ENCODE data around the gene FREM1.

FREM1 gene

DNA sequence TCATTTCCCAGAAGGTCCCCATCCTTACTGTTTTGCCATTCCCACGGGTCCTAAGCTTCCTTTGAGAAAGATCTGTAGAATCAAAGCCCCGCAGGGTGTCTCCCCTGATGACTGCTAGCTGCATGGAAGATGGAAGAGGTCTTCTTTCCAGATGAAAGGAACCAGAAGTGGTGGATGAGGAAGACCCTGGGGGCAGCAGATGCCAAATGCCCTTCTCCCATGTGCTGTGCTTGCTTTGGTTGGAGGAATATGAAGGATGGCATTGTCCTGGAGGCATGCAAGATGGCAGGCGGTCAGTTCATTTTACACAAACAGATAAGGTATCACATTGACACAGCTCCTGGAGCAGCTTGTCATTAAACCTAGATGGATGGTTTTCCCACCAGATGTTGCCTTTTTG is 161.9 kb downstream of the FREM1 start:
- DNase-seq: no peak

DNA sequence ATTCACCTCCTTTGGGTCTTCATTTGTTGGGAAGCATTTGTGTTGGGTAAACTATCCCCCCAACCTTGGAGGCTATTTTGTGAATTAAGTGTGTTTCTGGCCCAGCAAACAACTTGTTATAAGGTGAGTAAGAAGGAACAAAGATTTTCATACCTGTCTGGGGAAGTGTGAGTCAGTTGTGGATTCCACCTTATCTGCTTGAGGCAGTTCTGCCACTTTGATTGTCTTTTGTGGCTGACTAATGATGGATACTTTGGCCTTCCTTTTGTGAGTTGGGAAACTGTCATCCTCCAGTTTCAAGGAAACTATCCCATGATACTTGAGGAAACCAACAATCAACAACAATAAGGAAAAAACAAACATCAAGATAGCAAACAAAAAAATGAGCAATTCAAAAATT is 163.1 kb downstream of the FREM1 start:
- no peak for DNase-seq

- no peak for DNase-seq
These were observed 163.6 kb downstream of the FREM1 start for GRCh38 chr9:14746626-14747025.

GRCh38 chr9:14744768-14745167 is 165.5 kb downstream of the FREM1 start:
- no peak for DNase-seq

DNA sequence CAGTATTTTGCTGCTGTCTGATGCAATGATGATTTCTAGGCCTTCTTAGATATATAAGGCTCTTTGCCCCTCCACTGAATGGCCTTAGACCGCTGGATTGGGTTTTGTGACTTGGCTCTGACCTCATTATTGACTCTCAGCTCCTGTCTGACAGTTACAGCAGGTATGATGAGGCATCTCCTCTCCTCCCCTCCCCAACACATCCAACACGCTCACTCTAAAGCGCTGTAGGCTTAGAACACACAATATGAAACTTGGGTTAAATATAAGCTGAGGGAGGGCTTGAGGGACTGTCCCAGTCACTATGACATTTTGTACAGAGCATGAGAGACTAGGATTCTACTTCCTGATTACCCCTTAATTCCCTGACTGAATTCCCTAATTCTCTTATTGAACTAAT is 168.9 kb downstream of the FREM1 start:
- DNase-seq: no peak

- DNase-seq: no peak
These were observed 177.1 kb downstream of the FREM1 start for GRCh38 chr9:14733133-14733532.

DNA sequence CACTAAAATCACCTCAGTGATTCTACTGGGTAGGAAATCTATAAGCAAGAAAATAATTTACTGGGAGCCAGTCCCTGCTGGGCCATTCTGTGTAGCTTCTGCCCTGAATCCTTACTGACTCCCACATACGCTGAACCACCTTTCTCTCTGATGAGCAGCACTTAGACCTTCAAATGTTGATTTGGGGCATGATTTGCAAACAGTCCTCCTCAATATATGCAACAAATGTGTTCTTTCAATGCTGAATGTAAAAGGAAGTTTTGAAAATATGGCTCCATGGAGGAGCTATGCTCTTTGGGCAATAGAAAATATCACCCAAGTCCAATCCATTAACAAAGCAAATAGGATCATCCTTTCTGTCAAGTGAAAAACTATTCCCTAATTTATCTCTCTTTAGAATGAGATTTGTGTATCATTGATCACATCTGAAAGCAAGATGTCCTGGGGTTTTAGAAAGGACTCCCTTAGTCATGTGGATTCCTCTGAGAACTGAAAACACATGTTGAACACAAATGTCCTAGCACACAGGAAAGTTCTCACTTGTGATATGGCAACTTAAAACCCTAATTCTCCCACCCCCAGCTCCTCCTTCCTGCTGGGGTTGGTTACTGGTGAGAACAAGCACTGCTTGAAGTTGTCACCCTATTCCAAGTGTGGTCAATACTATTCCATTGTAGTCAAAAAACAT is 178.8 kb downstream of the FREM1 start:
- DNase-seq: no peak

GRCh38 chr9:14730461-14730898 is 179.7 kb downstream of the FREM1 start:
- DNase-seq: no peak

DNA sequence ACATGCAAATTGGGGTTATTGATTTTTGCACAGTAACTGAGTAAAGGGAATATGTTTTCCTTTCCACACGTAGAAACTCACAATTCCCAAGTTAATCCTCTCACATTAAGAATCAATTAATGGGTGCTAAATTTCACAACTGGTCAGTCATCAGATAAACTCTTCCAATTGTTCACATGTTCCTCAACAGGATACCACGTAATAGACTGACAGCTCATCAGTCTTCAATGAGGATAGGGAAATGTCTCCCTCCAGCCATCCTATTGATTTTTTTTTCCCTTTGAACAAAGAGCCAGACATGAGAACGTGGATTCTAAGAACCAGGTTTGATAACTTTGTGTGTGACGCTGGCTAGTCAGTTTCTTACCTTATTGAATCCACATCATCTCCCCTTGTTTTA is 186.9 kb downstream of the FREM1 start:
- no peak for DNase-seq

DNA sequence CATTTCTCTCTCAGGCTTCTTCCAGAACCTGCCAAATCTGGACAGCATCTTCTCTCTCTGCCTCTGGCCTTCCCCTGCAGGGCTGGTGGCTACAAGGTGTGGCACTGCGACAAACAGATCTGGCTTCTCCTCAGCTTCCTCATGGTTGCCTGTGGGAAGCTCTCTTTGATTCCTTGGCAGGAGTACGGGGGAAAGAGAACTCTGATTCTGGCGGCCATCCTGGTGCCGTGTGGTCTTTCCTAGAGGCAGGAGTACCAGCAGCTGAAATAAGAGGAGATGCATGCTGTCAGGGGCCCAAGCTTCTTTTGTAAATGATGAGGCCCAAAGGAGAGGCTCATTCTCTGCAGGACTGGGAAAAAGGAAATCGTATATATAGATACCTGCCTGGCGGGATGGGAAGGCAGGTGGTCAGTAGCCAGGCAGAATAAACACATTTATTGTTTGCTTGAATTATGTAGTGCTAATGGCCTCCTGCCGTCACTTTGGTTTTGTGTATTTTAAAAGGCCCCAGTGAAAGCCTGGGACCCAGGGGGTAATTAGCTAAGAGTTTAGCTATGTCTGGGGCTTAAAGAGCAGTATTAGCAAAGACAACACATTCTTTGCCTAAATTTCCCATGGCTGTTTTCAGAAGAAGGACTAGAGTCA is 187.7 kb downstream of the FREM1 start, which contains the start of gene CER1:
Gene CER1, minus strand, starts transcription at position 343 of the 645 bp plus-strand sequence. Its CDS starts 61 bp downstream, at position 282.
- no peak for DNase-seq

GRCh38 chr9:14719231-14719923 is 190.9 kb downstream of the FREM1 start:
- no peak for DNase-seq

GRCh38 chr9:14715102-14715501 is 195.1 kb downstream of the FREM1 start:
- DNase-seq: no peak

DNA sequence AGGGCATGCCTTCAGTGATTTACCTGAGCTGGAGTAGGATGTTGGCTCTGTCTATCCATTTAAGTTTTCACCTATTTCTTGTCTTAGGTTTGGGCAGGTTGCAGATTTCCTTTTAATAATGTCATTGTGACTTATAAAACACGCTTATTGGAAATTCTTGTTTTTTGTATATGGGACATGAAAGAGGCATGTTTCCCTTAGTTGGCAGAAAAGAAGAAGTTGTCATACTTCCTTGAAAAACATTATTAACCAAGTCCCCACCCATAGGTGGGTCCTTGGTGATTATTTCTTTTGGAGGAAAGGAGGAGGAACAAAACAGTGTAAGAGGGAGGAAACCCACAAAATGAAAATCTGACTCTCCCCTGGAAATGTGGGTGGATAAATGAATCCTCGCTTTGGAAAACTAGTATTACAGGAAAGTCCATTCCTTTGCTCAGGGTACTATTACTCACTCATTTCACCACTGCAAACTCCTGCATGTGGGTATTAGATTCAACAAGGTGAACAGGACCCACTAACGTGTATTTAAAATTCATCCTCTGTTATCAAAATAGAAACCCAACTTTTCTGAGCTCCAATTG is 197.0 kb downstream of the FREM1 start:
- no peak for DNase-seq

GRCh38 chr9:14710804-14711203 is 199.4 kb downstream of the FREM1 start:
- no peak for DNase-seq

GRCh38 chr9:14706530-14707140 is 203.6 kb downstream of the FREM1 start:
- DNase-seq: no peak

DNA sequence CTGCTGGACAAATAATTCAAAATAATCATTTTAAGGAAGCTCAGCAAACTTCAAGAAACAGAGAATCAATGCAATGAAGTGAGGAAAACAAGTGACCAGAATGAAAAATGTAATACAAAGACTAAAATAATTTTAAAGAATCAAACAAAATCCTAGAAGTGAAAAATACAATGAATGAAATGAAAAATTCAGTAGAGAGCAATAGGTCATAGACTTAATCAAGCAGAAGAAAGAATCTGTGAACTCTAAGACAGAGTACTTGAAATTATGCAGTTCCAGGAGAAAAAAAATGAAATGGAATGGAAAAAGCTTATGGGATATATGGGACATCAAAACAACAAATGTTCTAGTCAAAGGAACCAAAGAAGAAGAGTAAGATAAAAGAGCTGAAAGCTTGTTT is 205.1 kb downstream of the FREM1 start:
- no peak for DNase-seq

- DNase-seq: no peak
These were observed 205.9 kb downstream of the FREM1 start for GRCh38 chr9:14704281-14704680.

DNA sequence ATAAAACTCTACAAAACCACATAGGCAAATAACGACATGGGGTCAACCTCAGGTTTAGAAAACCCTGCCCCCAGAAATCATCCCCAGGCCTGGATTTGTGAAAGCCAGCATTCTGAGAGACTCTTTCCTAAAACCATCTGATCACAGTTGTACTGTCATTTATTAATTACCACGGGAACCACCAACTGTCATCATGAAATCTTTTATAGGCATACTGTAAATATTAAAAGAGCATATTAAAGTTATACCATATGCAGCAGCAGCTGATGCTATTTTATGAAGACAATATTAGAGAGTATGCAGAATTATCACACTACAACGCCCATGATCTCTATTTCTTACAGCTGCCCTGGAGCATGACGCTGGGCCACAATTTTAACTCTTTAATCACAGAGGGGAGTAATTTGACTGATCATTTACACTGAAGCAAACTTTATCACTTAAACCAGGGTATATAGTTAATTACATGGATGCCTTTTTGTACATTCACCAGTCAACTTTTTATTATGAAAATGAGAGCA is 208.0 kb downstream of the FREM1 start:
- no peak for DNase-seq

DNA sequence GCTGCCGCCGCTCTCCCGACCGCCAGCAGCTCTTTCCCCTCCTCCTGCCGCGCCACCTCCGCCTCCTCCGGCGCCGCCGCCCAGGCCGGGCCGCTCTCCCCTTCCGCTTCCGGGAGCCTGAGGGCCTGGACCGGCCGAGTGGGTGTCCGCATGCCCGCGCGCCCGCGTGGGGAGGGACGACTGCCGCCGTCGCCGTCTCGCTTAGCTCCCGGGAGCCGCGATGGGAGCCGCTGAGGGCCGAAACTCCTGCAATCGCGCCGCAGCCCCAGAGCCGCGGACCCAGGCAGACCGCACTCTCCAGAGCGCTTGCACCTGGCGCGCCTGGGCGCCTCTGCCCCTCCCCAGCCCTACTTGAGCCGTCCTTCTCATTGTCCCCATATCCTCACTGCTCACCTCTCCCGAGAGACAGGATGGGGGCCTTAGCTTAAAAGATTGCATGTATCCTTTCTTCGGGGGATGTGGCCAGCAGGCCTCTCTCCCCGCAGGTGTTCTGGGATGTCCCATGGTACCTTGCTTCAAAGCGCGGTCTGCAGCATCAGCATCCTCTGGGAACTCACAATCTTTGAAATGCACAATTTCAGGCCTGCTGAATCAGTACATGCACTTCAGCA is 216.9 kb downstream of the FREM1 start, which contains the start of gene ZDHHC21:
Gene ZDHHC21, minus strand, starts transcription at position 182 of the 611 bp plus-strand sequence. CDS start 19,092 bp downstream, outside the sequence.
- DNase-seq: peak; percentile 46 to 49

GRCh38 chr9:14692470-14693250 is 217.6 kb downstream of the FREM1 start:
- DNase-seq: no peak

DNA sequence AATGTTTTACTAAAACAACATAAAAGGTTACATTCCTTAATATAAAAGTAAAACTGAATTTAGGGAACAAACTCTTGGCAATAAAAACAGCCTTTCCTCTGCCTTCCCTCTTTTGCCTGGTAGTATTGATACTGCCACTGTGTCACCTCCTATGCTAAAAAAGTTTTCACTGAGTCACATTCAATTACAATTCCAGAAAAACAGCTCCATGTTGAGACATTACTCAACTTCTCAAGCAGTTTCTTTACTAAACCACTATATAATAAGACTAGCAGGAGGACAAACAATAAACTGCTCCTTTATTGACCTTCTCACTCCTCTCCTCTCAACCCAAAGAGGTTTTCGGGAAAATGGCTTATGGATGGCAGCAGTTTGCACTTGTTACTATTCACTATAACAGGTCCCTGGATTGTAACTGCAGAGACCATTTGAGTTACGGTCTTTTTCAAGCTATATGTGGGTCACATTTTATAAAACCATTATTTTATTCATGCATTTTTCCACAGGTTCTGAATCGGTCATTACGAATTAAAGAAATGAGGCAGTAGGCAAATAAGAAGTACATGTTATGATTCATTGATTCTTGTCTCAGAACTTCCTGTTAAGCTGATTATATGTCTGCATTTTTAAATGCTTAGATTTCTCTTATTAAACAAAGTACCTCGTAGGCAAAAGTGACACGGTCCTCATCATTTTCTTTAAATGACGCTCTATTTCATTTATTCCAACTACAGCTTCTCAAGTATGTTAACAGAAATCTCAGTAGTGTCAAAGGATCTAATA is 219.1 kb downstream of the FREM1 start:
- peak in 1 of 2 experiments; percentile 1 for DNase-seq
